ENCODE results near the gene C2orf78. TPM values are rescaled to one million over a fixed set of nuclear protein-coding genes. Genes with fewer than 3 reads are reported as not detected.

C2orf78 gene
- polyA plus RNA-seq, 1 donor from 2014 or later, result not detected

- no peak overlapping the region for H3K4me2 ChIP-seq (ENCODE audit: low read length)
- no peaks in the 10 kb centered on the region for H3K36me3 ChIP-seq (ENCODE audit: insufficient read depth, low read length)
- no peaks in the 10 kb centered on the region for H3K9me2 ChIP-seq (ENCODE audit: insufficient read depth, low read length)
- no peaks in the 10 kb centered on the region for H3F3A ChIP-seq (ENCODE audit: insufficient read depth, low read length, poor library complexity, severe bottlenecking)
- TF ChIP-seq EP300 (conservative IDR thresholded peaks at IDR 0.05; ENCODE audit: poor library complexity, severe bottlenecking) (no peak), TAF1 (IDR thresholded peaks at IDR 0.05; ENCODE audit: low read depth) (no peak), POLR2AphosphoS5 (IDR thresholded peaks at IDR 0.05) (no peak), REST (IDR thresholded peaks at IDR 0.05; ENCODE audit: borderline replicate concordance) (no peak)
- no peak overlapping the region for H3K9ac ChIP-seq (ENCODE audit: low read length)
- H3K27ac ChIP-seq (ENCODE audit: low read length), result no peak overlapping the region
- H3K79me2 ChIP-seq (replicated peaks; ENCODE audit: insufficient read depth, low read length), result no peaks in the 10 kb centered on the region
- H3K4me3 ChIP-seq (ENCODE audit: low read length), result no peak overlapping the region
- H2AFZ ChIP-seq (ENCODE audit: low read depth, low read length), result no peak overlapping the region
- no peaks in the 10 kb centered on the region for H4K20me1 ChIP-seq (ENCODE audit: insufficient read depth)
- no peaks in the 10 kb centered on the region for H3K27me3 ChIP-seq (ENCODE audit: insufficient read depth, low read depth, low read length)
- H3K9me3 ChIP-seq (ENCODE audit: low read length), result no peaks in the 10 kb centered on the region
These were observed 39.4 kb downstream of the C2orf78 start for GRCh38 chr2:73823416-73823815.

- H3K9me3 ChIP-seq (ENCODE audit: low read length), result no peaks in the 10 kb centered on the region
- H3K9ac ChIP-seq (ENCODE audit: low read length), result no peak overlapping the region
- H4K20me1 ChIP-seq (ENCODE audit: insufficient read depth), result no peaks in the 10 kb centered on the region
- TF ChIP-seq SMC3 (conservative IDR thresholded peaks at IDR 0.05; ENCODE audit: poor library complexity), result peak; percentile 86
- TF ChIP-seq MXI1 (conservative IDR thresholded peaks at IDR 0.05; ENCODE audit: poor library complexity, severe bottlenecking), result no peak
- no peak for TF ChIP-seq EZH2 (IDR thresholded peaks at IDR 0.05; ENCODE audit: borderline replicate concordance, insufficient read depth, low read length, poor library complexity, severe bottlenecking)
- TF ChIP-seq TAF1 (IDR thresholded peaks at IDR 0.05; ENCODE audit: low read depth), result no peak
- TF ChIP-seq RAD21 (conservative IDR thresholded peaks at IDR 0.05), result peak; percentile 90
- TF ChIP-seq REST (IDR thresholded peaks at IDR 0.05; ENCODE audit: borderline replicate concordance), result no peak
- TF ChIP-seq CTCF (IDR thresholded peaks at IDR 0.05; ENCODE audit: poor library complexity, severe bottlenecking), result peak; percentile 88
- TF ChIP-seq POLR2AphosphoS5 (IDR thresholded peaks at IDR 0.05), result no peak
- TF ChIP-seq EP300 (conservative IDR thresholded peaks at IDR 0.05; ENCODE audit: poor library complexity, severe bottlenecking), result no peak
- H3K27ac ChIP-seq (ENCODE audit: low read length), result no peak overlapping the region
- no peak overlapping the region for H3K4me3 ChIP-seq (ENCODE audit: low read length)
- no peak overlapping the region for H3K4me2 ChIP-seq (ENCODE audit: low read length)
- no peaks in the 10 kb centered on the region for H3K36me3 ChIP-seq (ENCODE audit: insufficient read depth, low read length)
- no peaks in the 10 kb centered on the region for H3K9me2 ChIP-seq (ENCODE audit: insufficient read depth, low read length)
- no peaks in the 10 kb centered on the region for H3K27me3 ChIP-seq (ENCODE audit: insufficient read depth, low read depth, low read length)
- H2AFZ ChIP-seq (ENCODE audit: low read depth, low read length), result no peak overlapping the region
- no peaks in the 10 kb centered on the region for H3K79me2 ChIP-seq (replicated peaks; ENCODE audit: insufficient read depth, low read length)
- no peaks in the 10 kb centered on the region for H3F3A ChIP-seq (ENCODE audit: insufficient read depth, low read length, poor library complexity, severe bottlenecking)
These were observed 40.0 kb downstream of the C2orf78 start for GRCh38 chr2:73823916-73824523.
